K562 (cell line): Measurements from ENCODE around the gene PCSK5. TPM values are rescaled to one million over a fixed set of nuclear protein-coding genes. Genes with fewer than 3 reads are reported as not detected.

Experiments
- ATAC-seq: fragments of 200-7000 bp; cut with Tn5 transposase; 3 replicates; pipeline ENCODE4 v1.9.1; 2020; ENCODE audit warnings: moderate library complexity
- BruUV-seq: library from RNA; stranded (reverse); fragments of 400-500 nt; replicated peaks from 2 replicates; lab custom pipeline; 2021; lab: Mats Ljungman, UMichigan
- CTCF ChIA-PET: fragments of 300-600 bp; formaldehyde crosslinking; extraction: SDS; loops from one replicate; lab custom pipeline; 2021; ENCODE audit warnings: low intra/inter-chr PET ratio; lab: Yijun Ruan, JAX
- POLR2A ChIA-PET: fragments of 300-600, 350-650 bp; sonication (Branson Sonifier 250); formaldehyde crosslinking; extraction: SDS; loops from one replicate; lab custom pipeline; 2021; ENCODE audit warnings: antibody characterized with exemption, inconsistent platforms; lab: Yijun Ruan, JAX
- DNase-seq, 4 experiments: peaks; one replicate each; pipeline versions ENCODE4 v3.0.0 to v3.0.0-alpha.2; 2011 to 2018; ENCODE audit warnings: low spot score in 3 of 4, mixed read lengths in 3 of 4; ENCODE audit errors: extremely low read depth in 1 of 4
- FAIRE-seq: peaks from 2 replicates; lab custom pipeline; 2011; peaks lifted over from hg19 to GRCh38; lab: Jason Lieb, UNC
- H2AFZ ChIP-seq: 2 replicates; pipeline ENCODE4 v1.6.0; 2011; ENCODE audit warnings: low read depth, low read length, control low read depth, inconsistent platforms
- H3K27ac ChIP-seq: fragments of 200-600 bp; 3 replicates; pipeline ENCODE4 v1.8.0; 2011; ENCODE audit warnings: low read depth, mild to moderate bottlenecking, control low read depth, inconsistent platforms, low read length, moderate library complexity, mixed read lengths; ENCODE audit errors: extremely low read depth
- H3K27me3 ChIP-seq, 2 experiments: fragments of 300-600 bp in 1 of 2; 2 replicates in 1 of 2; 3 replicates in 1 of 2; pipeline versions ENCODE4 v1.6.0 to v1.8.0; 2011; ENCODE audit warnings: inconsistent platforms in 2 of 2, low read length in 2 of 2, mild to moderate bottlenecking in 1 of 2, mixed read lengths in 1 of 2, moderate library complexity in 1 of 2; ENCODE audit not compliant: control insufficient read depth in 2 of 2, insufficient read depth in 2 of 2
- H3K36me3 ChIP-seq: fragments of 300-600 bp; 3 replicates; pipeline ENCODE4 v1.8.0; 2011; ENCODE audit warnings: mild to moderate bottlenecking, low read length, inconsistent platforms; ENCODE audit not compliant: control insufficient read depth, insufficient read depth
- H3K4me1 ChIP-seq, 2 experiments: fragments of 200-600 bp in 1 of 2; replicated peaks in 1 of 2; 2 replicates in 1 of 2; 3 replicates in 1 of 2; pipeline versions ENCODE4 v1.5.1 to v1.8.0; 2011; ENCODE audit warnings: inconsistent platforms in 2 of 2, low read length in 2 of 2, mild to moderate bottlenecking in 1 of 2, mixed read lengths in 1 of 2, moderate library complexity in 1 of 2; ENCODE audit not compliant: control insufficient read depth in 2 of 2, insufficient read depth in 2 of 2
- H3K4me2 ChIP-seq: 2 replicates; pipeline ENCODE4 v1.6.1; 2011; ENCODE audit warnings: low read length, control low read depth, inconsistent platforms, mixed read lengths; ENCODE audit not compliant: insufficient read depth
- H3K4me3 ChIP-seq: fragments of 200-600 bp; sonication (generic), shearing (Covaris generic); 2 replicates; pipeline ENCODE4 v1.5.1; 2016; ENCODE audit warnings: control low read depth, inconsistent platforms
- H3K79me2 ChIP-seq: fragments of 200-600 bp; 3 replicates; pipeline ENCODE4 v1.8.0; 2011; ENCODE audit warnings: low read length, inconsistent platforms; ENCODE audit not compliant: control insufficient read depth, insufficient read depth
- H3K9ac ChIP-seq, 2 experiments: 2 replicates each; pipeline versions ENCODE4 v1.6.0 to v1.6.1; 2011; ENCODE audit warnings: low read depth in 2 of 2, low read length in 2 of 2, control low read depth in 1 of 2, inconsistent platforms in 1 of 2, mild to moderate bottlenecking in 1 of 2, mixed read lengths in 1 of 2; ENCODE audit not compliant: insufficient read depth in 1 of 2
- H3K9me1 ChIP-seq: one replicate; pipeline ENCODE4 v1.6.0; 2011; ENCODE audit warnings: inconsistent platforms, mild to moderate bottlenecking, low read length, moderate library complexity; ENCODE audit not compliant: control insufficient read depth, insufficient read depth
- H3K9me3 ChIP-seq: replicated peaks from 2 replicates; pipeline ENCODE4 v1.5.1; 2011; ENCODE audit warnings: low read depth, low read length, inconsistent platforms; ENCODE audit not compliant: control insufficient read depth, insufficient read depth
- H4K20me1 ChIP-seq: replicated peaks from 2 replicates; pipeline ENCODE4 v1.6.1; 2011; ENCODE audit warnings: low read length, inconsistent platforms, mixed read lengths; ENCODE audit not compliant: control insufficient read depth, insufficient read depth
- BCOR ChIP-seq: fragments of 450-650 bp; IDR thresholded peaks from 2 replicates; pipeline ENCODE4 v1.6.1; 2016
- PTBP1 ChIP-seq: fragments of 200-400 bp; formaldehyde crosslinking; IDR thresholded peaks from 2 replicates; pipeline ENCODE4 v1.6.1; 2017; ENCODE audit warnings: low read depth, low read length
- SRSF7 ChIP-seq: fragments of 200-400 bp; formaldehyde crosslinking; optimal IDR thresholded peaks from 2 replicates; pipeline ENCODE3; 2017; ENCODE audit warnings: mild to moderate bottlenecking, low read depth, low read length
- ZNF324 ChIP-seq: fragments of 250-450 bp; sonication (Bioruptor Pico); IDR thresholded peaks from 2 replicates; pipeline ENCODE4 v1.4.0; 2020; ENCODE audit warnings: mild to moderate bottlenecking
- WGBS: fragments of 100-300 bp; shearing (Covaris generic); methylation state at CpG from one replicate; pipeline ENCODE4 v1.1.6; 2016; ENCODE audit warnings: low coverage, mixed read lengths; ENCODE audit not compliant: insufficient coverage; ENCODE audit errors: missing lambda C conversion rate; 5-methylcytosine and 5-hydroxymethylcytosine counted together
- in situ Hi-C: fragments of 300-500 bp; cut with MboI; formaldehyde crosslinking; loops from 4 replicates; pipeline ENCODE4 v1.15.0; 2018; ENCODE audit warnings: inconsistent platforms, mixed read lengths
- intact Hi-C: fragments of 100-400 bp; cut with micrococcal nuclease; formaldehyde crosslinking; loops from 2 replicates; pipeline ENCODE4 v1.14.2; 2022
- polyA plus RNA-seq, 8 experiments: library from polyadenylated mRNA; depleted of rRNA in 4 of 8; stranded (reverse) in 5 of 8; unstranded in 3 of 8; fragments of >200 nt; fragmentation: Nextera tagmentation in 2 of 8; fragmentation: Illumina TruSeq in 1 of 8; extraction: Ambion mirVana in 2 of 8; extraction: Trizol in 1 of 8; gene quantifications; 2 replicates each; pipeline versions ENCODE4 v1.2.1 to v1.2.3, GENCODE V29; 2011 to 2014; ENCODE audit warnings: inconsistent platforms in 1 of 8, missing spikeins in 1 of 8
- total RNA-seq, 7 experiments: library from RNA; depleted of rRNA in 6 of 7; stranded (reverse); fragments of >200 nt in 6 of 7; fragmentation: Illumina TruSeq in 2 of 7; extraction: Trizol in 2 of 7; gene quantifications; 2 replicates each; pipeline versions ENCODE4 v1.2.1 to v1.2.3, GENCODE V29; 2011 to 2021; ENCODE audit warnings: low replicate concordance in 1 of 7
- TF ChIP-seq, protein P1 (sequence below): sonication (generic); formaldehyde crosslinking; IDR thresholded peaks from 2 replicates; pipeline ENCODE4 v1.8.0; 2023; ENCODE audit warnings: mild to moderate bottlenecking, missing genetic modification reagents
- TF ChIP-seq, protein P2 (sequence below): fragments of 450-650 bp; formaldehyde crosslinking; IDR thresholded peaks from 2 replicates; pipeline ENCODE4 v1.4.0; 2020; ENCODE audit warnings: mild to moderate bottlenecking
- TF ChIP-seq, protein P3 (sequence below), 2 experiments: IDR thresholded peaks in 1 of 2; conservative IDR thresholded peaks in 1 of 2; 2 replicates each; pipeline ENCODE4 v1.6.1; 2016; ENCODE audit warnings: low read depth in 2 of 2, mild to moderate bottlenecking in 1 of 2, missing compliant biosample characterization in 1 of 2, missing genetic modification characterization in 1 of 2, moderate library complexity in 1 of 2

Gene PCSK5
- total and polyA plus RNA-seq, 9 of the 15 experiments (the other 6 are each of a cell fraction or from before 2014, with no cell fraction given), result not detected

DNA sequence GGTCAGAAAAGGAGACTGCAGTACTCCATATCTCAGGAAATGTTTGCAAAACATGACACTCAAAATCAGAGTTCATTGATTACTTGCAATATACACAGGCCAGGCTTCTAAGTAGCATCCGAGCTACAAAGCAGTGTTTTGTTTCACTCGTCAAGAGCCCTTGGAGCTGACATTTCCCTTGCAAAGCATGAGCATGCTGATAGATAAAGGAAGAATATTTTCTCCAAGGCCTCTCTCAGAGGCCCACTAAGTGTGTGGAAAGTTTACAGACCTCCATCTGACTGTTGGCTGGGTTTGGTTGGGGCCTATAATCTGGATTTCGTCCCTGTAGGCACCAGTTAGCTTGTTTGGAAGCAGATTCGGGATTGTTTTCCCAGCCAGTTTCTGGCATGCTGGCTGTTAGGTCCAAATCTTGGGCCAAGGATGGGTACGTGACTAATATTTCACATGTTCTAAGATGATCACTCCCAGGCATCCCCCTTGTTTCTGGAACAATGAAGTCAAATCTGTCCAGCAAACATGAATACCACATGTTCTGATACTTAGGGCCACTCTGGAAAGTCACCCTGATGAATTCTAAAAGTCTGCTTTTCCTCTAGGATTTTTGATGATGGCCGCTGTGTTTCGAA lies 342.5 kb downstream of the PCSK5 start:
- in situ Hi-C loops (no loop called here), intact Hi-C loops (no loop called here)
- POLR2A ChIA-PET, result interaction anchor here (1.3 kb wide), 1 partner anchor 15 kb away, joined by 4 read pairs; no protein-coding TSS in a partner anchor
- Histone ChIP-seq H2AFZ (no peak overlapping the region), H4K20me1 (no peaks in the 10 kb centered on the region), H3K4me2 (no peak overlapping the region), H3K9me1 (no peaks in the 10 kb centered on the region), H3K4me1 (no peaks in the 10 kb centered on the region), H3K36me3 (no peaks in the 10 kb centered on the region), H3K4me3 (no peak overlapping the region), H3K79me2 (no peaks in the 10 kb centered on the region)
- no peak for FAIRE-seq
- no peak for ATAC-seq
- 0% methylated on average over 6 of the region's 7 CpGs for WGBS
- no peak for DNase-seq
- TF ChIP-seq, protein P1, sequence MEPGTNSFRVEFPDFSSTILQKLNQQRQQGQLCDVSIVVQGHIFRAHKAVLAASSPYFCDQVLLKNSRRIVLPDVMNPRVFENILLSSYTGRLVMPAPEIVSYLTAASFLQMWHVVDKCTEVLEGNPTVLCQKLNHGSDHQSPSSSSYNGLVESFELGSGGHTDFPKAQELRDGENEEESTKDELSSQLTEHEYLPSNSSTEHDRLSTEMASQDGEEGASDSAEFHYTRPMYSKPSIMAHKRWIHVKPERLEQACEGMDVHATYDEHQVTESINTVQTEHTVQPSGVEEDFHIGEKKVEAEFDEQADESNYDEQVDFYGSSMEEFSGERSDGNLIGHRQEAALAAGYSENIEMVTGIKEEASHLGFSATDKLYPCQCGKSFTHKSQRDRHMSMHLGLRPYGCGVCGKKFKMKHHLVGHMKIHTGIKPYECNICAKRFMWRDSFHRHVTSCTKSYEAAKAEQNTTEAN, result no peak
- TF ChIP-seq PTBP1 (no peak), ZNF324 (no peak), BCOR (no peak), SRSF7 (no peak)
- TF ChIP-seq, protein P2, sequence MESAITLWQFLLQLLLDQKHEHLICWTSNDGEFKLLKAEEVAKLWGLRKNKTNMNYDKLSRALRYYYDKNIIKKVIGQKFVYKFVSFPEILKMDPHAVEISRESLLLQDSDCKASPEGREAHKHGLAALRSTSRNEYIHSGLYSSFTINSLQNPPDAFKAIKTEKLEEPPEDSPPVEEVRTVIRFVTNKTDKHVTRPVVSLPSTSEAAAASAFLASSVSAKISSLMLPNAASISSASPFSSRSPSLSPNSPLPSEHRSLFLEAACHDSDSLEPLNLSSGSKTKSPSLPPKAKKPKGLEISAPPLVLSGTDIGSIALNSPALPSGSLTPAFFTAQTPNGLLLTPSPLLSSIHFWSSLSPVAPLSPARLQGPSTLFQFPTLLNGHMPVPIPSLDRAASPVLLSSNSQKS (CRISPR knock-in tag), result no peak
- TF ChIP-seq, protein P3, sequence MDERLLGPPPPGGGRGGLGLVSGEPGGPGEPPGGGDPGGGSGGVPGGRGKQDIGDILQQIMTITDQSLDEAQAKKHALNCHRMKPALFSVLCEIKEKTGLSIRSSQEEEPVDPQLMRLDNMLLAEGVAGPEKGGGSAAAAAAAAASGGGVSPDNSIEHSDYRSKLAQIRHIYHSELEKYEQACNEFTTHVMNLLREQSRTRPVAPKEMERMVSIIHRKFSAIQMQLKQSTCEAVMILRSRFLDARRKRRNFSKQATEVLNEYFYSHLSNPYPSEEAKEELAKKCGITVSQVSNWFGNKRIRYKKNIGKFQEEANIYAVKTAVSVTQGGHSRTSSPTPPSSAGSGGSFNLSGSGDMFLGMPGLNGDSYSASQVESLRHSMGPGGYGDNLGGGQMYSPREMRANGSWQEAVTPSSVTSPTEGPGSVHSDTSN (CRISPR knock-in tag; IDR thresholded peaks at IDR 0.05; ENCODE audit: low read depth), result no peak
- TF ChIP-seq, protein P3 (tag; conservative IDR thresholded peaks at IDR 0.05; ENCODE audit: low read depth), result no peak
- TF ChIP-seq, all 486 proteins: peak for 0
- Histone ChIP-seq H3K9ac (no peak overlapping the region), H3K27ac (no peak overlapping the region), H3K9me3 (no peaks in the 10 kb centered on the region), H3K27me3 (no peaks in the 10 kb centered on the region)
- no TSS peak for BruUV-seq
- CTCF ChIA-PET, result no interaction called here
